CD4-positive, alpha-beta T cell treated with Interleukin-1 beta for 1 hour (primary cell): ENCODE data around the gene PACSIN3.
"Not testable (repeated sequence)": the region's sequence is repeated elsewhere in the genome, so short reads cannot be mapped to it uniquely, and the experiment has no call there.

ENCODE experiments used
- DNase-seq, 2 donors: peaks; one replicate each; pipeline ENCODE4 v3.0.0-alpha.2; 2020 to 2022

PACSIN3 gene

GRCh38 chr11:47191137-47191536, 4.9 kb upstream of the PACSIN3 start:
- DNase-seq: not testable (repeated sequence)

- no peak for DNase-seq
Measured at GRCh38 chr11:47189100-47189834, 3.0 kb upstream of the PACSIN3 start.

GRCh38 chr11:47188259-47188658, 2.0 kb upstream of the PACSIN3 start:
- no peak for DNase-seq

GRCh38 chr11:47187723-47188122, 1.5 kb upstream of the PACSIN3 start:
- no peak for DNase-seq

GRCh38 chr11:47186700-47187695, 764 bp upstream of the PACSIN3 start:
- peak; percentile 29 to 43 for DNase-seq

- DNase-seq: no peak
Measured at GRCh38 chr11:47185305-47186075, 744 bp downstream of the PACSIN3 start.

- DNase-seq: no peak
Measured at GRCh38 chr11:47184711-47185304, 1.4 kb downstream of the PACSIN3 start.

- no peak for DNase-seq
Measured at GRCh38 chr11:47183969-47184368, 2.3 kb downstream of the PACSIN3 start.

- no peak for DNase-seq
Measured at GRCh38 chr11:47183031-47183856, 3.0 kb downstream of the PACSIN3 start.

- no peak for DNase-seq
Measured at GRCh38 chr11:47182380-47182779, 3.9 kb downstream of the PACSIN3 start.

- DNase-seq: no peak
Measured at GRCh38 chr11:47181271-47181670, 5.0 kb downstream of the PACSIN3 start.

- DNase-seq: no peak
Measured at GRCh38 chr11:47180006-47180787, 6.0 kb downstream of the PACSIN3 start.

- peak; percentile 37 to 56 for DNase-seq
Measured at GRCh38 chr11:47179655-47179991, 6.6 kb downstream of the PACSIN3 start.

- DNase-seq: no peak
Measured at GRCh38 chr11:47178737-47179654, 7.2 kb downstream of the PACSIN3 start.

- no peak for DNase-seq
Measured at GRCh38 chr11:47178316-47178715, 7.9 kb downstream of the PACSIN3 start.

- DNase-seq: no peak
Measured at GRCh38 chr11:47177846-47178245, 8.4 kb downstream of the PACSIN3 start.

- DNase-seq: peak; percentile 88
Measured at GRCh38 chr11:47177229-47177845, 8.9 kb downstream of the PACSIN3 start.

GRCh38 chr11:47176328-47177228, 9.7 kb downstream of the PACSIN3 start, which contains the start of gene ARFGAP2:
TSS of gene ARFGAP2 (minus strand) at chr11:47176879. CDS start at chr11:47176853, 26 bp downstream.
- DNase-seq: peak; percentile 96 to 97
